Left cardiac atrium (tissue), 4 donors: ENCODE measurements around the gene NOL4L. TPM values are rescaled to one million over a fixed set of nuclear protein-coding genes. Genes with fewer than 3 reads are reported as not detected.

Experiments
- ATAC-seq, 2 donors: fragments of 200-7000 bp; cut with Tn5 transposase; one replicate each; pipeline ENCODE4 v1.9.1; 2020; ENCODE audit warnings: mild to moderate bottlenecking in 2 of 2, moderate library complexity in 2 of 2
- DNase-seq: peaks from one replicate; pipeline ENCODE4 v3.0.0-alpha.2; 2020
- intact Hi-C, 2 donors: fragments of 100-400 bp; cut with DNase I; formaldehyde crosslinking; loops; one replicate each; pipeline versions ENCODE4 v1.14.1 to v1.15.1; 2022 to 2023
- total RNA-seq, 2 donors: library from RNA; stranded (reverse); fragmentation: NEBNext Ultra II Directional; extraction: Animal tissue kit (Norgen Biotek cat#: 25700); gene quantifications; one replicate each; pipeline ENCODE4 v1.2.1, GENCODE V29; 2021
- donor health status: DM: no; HTN: yes; CAD: no.
- donor health status: DM: no; HTN: yes; CAD: no; lungs with severe emphysema.
- donor health status: DM: yes; HTN: yes; CAD: no.
- donor health status: Dilated cardiomyopathy.

The NOL4L gene
- total RNA-seq, 2 donors from 2014 or later = 8.5 to 9.7 TPM

- DNase-seq = no peak
- no peak for ATAC-seq
- intact Hi-C loops = no loop called here
These were observed 126.3 kb downstream of the NOL4L start for GRCh38 chr20:32458837-32459220.

DNA sequence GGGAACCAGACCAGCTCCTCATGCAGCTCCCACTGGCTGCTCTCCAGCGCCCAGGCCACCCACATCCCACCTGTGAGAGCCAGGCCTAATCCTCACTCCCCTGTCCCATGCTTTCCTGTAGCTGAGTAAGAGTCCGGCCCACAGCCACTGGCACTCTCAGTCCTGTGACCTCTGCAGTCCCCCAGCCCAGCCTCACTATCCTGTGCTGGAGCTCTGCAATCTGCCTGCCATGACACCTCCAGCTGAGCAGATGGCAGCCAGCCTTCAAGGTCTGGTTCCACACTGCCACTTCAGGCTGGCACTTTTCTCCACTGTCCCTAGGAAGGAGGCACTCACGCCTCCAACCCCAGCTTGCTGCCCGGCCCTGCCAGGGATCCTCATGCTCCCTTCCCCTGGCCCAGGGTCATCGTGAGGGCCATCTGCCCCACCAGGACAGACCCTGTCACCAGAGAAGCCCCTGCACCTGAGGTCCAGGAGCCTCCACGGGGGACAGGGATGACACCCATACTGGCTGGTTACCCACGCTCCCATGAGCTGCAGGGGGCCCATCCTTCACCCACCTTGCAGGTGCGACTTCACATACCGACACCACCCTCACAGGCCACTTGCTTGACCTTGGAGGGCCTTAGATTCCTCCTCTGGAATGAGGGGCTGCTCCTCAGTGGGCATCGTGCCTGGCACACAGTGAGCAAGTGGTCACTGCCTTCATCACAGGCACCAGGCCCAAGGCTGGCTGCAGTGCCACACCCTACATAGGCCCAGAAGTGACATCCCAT, 126.9 kb downstream of the NOL4L start:
- intact Hi-C loops = no loop called here
- no peak for ATAC-seq
- DNase-seq = no peak

GRCh38 chr20:32457479-32457986, 127.6 kb downstream of the NOL4L start:
- DNase-seq (peak; percentile 75), ATAC-seq (peak; percentile 85 to 91)
- intact Hi-C loops = no loop called here

DNA sequence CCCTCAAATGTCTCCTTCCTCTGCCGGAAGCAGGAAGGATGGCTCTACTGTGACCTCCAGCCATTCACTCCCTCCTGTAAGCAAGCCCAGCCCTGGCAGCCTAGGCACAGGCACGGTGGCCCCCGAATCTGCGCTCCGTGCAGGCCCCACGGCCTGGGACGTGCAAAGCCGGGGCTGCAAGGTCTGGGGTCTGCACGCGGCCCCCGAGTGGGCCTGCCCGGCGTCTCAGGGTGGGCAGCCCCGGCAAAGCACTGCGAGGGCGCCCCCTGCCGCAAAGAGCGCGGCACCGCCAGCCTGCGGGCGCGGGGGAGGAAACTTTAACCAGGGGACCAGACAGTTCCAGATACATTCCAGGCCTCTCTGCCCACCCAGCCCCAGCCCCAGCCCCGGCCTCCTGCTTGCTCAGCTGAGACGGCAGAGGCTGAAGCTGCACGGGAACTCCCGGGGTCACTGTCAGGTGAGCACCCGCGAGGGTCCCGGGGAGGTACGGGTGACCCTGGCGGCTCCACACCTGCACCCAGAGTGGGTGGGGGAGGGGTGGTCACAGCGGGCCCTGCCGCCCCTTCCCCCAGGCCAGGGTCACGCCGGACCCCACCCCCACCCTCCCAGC, 128.2 kb downstream of the NOL4L start:
- intact Hi-C loops = no loop called here
- peak; percentile 57 to 79 for ATAC-seq
- DNase-seq = no peak

GRCh38 chr20:32455901-32456701, 129.0 kb downstream of the NOL4L start:
- intact Hi-C loops = no loop called here
- DNase-seq = no peak
- ATAC-seq = no peak

- intact Hi-C loops = no loop called here
- DNase-seq (peak; percentile 15), ATAC-seq (no peak)
These were observed 129.8 kb downstream of the NOL4L start for GRCh38 chr20:32455171-32455900.

- no peak for ATAC-seq
- peak; percentile 21 for DNase-seq
- intact Hi-C loops = no loop called here
These were observed 130.7 kb downstream of the NOL4L start for GRCh38 chr20:32454164-32455145.

- ATAC-seq = no peak
- intact Hi-C loops = no loop called here
- peak; percentile 18 for DNase-seq
These were observed 131.5 kb downstream of the NOL4L start for GRCh38 chr20:32453467-32454163.

DNA sequence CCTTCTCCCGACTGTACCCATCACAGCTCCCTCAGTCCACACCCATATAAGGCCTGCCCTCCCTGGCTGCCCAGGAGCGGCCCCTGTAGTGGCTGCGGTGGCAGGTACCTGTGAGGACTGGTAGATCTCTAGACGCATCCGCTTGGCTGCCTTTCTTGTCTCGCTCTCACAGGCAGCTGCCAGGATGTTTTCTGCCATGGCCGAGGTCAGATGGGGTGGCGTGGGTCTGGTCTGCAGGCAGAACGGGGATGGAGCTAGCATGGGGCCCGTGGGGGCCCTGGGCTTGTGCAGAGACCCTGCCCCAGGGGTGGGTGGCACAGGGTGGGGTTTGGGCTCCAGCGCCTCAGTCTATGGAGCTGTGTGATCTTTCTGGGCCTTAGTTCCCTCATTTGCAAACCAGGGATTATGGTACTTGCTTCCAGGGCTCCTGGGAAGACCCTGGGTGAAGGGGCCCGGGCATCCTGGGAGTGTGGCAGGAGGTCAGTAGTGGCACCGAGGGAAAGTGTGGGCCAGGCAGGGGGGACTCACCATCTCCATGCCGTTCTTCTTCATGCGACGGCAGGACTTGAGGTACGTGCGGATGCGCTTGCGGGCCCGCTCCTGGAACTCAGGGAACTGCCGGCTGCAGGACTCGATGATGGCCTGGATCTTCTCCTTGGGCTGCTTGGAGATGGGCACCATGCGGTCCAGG, 132.2 kb downstream of the NOL4L start:
- intact Hi-C loops = no loop called here
- DNase-seq = peak; percentile 13
- ATAC-seq = no peak

DNA sequence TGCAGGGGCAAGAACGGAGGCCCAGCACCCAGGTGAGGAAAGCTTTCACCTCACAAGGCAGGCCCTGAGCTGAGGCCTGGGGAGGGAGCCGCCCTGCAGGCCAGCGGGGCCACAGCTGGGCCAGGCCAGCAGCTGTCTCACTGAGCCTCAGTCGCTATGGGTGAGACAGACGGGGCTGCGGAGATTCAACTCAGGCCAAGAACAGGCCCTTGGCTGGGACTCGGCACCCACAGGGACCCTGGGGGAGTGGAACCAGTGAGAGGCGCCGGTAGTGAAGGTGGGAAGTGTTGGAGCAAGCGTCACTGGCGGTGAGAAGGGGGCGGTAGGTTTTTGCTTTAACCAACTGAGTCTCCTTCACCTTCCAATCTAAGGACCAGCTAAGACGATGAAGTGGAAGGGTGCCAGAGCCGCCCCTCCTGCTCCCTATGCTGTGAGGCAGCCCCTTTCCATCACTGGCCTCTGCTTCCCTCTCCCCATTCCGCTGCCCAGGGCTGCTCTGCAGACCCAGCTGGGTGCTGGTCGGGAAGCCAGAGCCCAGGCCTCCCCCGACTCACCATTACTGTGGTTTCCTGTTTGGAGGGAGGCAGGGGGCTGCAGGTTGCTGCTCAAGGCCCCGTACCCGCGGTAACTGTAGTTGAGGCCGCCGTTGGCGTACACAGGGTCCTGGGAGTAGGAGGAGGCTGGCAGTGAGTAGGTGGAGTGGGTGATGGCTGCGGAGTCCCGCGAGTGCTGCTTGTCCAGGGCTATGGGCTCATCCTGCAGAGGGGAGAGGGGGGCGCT, 133.3 kb downstream of the NOL4L start:
- intact Hi-C loops = no loop called here
- DNase-seq (no peak), ATAC-seq (no peak)

- ATAC-seq (no peak), DNase-seq (no peak)
- intact Hi-C loops = no loop called here
These were observed 133.8 kb downstream of the NOL4L start for GRCh38 chr20:32451340-32451681.

- intact Hi-C loops = no loop called here
- DNase-seq = no peak
- ATAC-seq = no peak
These were observed 134.6 kb downstream of the NOL4L start for GRCh38 chr20:32450484-32451061.

DNA sequence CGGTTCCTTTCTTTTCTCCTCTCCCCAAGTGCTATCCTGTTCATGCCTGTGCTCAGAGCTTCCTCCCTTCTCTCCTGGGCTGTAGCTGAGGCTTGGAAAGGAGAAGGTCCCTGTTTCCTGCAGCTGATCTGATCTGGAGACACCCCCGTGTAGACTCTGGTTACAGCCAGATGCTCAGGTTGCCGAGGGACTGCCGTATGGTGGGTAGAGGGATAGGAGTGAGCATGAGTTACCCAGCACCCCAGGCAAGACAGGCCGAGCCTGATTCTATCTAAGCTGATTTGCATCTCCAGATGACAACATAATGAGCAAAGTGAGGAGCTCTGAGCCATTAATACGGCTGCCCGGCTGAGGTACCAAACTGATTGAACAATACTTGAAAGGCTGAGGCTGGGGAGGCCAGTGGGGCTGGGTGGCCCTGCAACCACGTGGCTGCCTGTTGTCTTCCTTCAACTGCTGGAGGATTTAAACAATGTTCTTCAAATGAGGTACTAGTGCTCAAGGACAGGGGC, 135.2 kb downstream of the NOL4L start:
- intact Hi-C loops = no loop called here
- ATAC-seq = no peak
- DNase-seq = no peak

- intact Hi-C loops = no loop called here
- DNase-seq = no peak
- no peak for ATAC-seq
These were observed 135.9 kb downstream of the NOL4L start for GRCh38 chr20:32449057-32449889.
